Central memory CD8-positive, alpha-beta T cell (primary cell): ENCODE measurements around the gene SMCHD1.

Source experiments
- ATAC-seq: fragments of 150-1000 bp; cut with Tn5 transposase; replicated peaks from 2 replicates; pipeline ENCODE4 v1.10.0; 2022; ENCODE audit warnings: mild to moderate bottlenecking, moderate FRiP score, moderate number of reproducible peaks; ENCODE audit not compliant: poor library complexity, severe bottlenecking; ENCODE audit errors: extremely low read depth
- DNase-seq, 2 donors: peaks; one replicate each; pipeline ENCODE4 v3.0.0; 2021; ENCODE audit warnings: low spot score in 2 of 2
- H3K27ac Mint-ChIP-seq: one replicate; pipeline ENCODE4 v1.8.0; 2022; ENCODE audit warnings: low read depth, mild to moderate bottlenecking, moderate library complexity, mixed read lengths
- H3K27me3 Mint-ChIP-seq: one replicate; pipeline ENCODE4 v1.8.0; 2022; ENCODE audit warnings: mixed read lengths
- H3K36me3 Mint-ChIP-seq: one replicate; pipeline ENCODE4 v1.8.0; 2022; ENCODE audit warnings: mild to moderate bottlenecking, moderate library complexity, mixed read lengths; ENCODE audit not compliant: insufficient read depth
- H3K4me1 Mint-ChIP-seq: one replicate; pipeline ENCODE4 v1.8.0; 2022; ENCODE audit warnings: mixed read lengths
- H3K4me3 Mint-ChIP-seq: one replicate; pipeline ENCODE4 v1.8.0; 2022; ENCODE audit warnings: mild to moderate bottlenecking, moderate library complexity, mixed read lengths
- H3K9me3 Mint-ChIP-seq: one replicate; pipeline ENCODE4 v1.8.0; 2022; ENCODE audit warnings: mixed read lengths

The SMCHD1 gene

GRCh38 chr18:2655178-2655953 is at the start of gene SMCHD1:
SMCHD1 (plus strand) TSS chr18:2655726; CDS start chr18:2656076, 350 bp downstream.
- Mint-ChIP-seq H3K36me3 (peaks cover 30% of the 10 kb centered on the region), H3K27me3 (no peaks in the 10 kb centered on the region), H3K4me1 (peaks cover 33% of the 10 kb centered on the region), H3K9me3 (no peaks in the 10 kb centered on the region), H3K4me3 (peak within 1 kb of the TSS; percentile 95), H3K27ac (peak within 1 kb of the TSS; percentile 96)
- peak; percentile 71 for ATAC-seq
- peak; percentile 78 to 79 for DNase-seq

- H3K27ac Mint-ChIP-seq = peak overlapping the region; percentile 89
- no peaks in the 10 kb centered on the region for H3K27me3 Mint-ChIP-seq
- peak; percentile 70 for ATAC-seq
- peaks cover 2% of the 10 kb centered on the region for H3K36me3 Mint-ChIP-seq
- no peaks in the 10 kb centered on the region for H3K9me3 Mint-ChIP-seq
- DNase-seq = no peak
- H3K4me1 Mint-ChIP-seq = peaks cover 31% of the 10 kb centered on the region
- H3K4me3 Mint-ChIP-seq = peak overlapping the region; percentile 40
Measured at GRCh38 chr18:2606335-2606734, 49.2 kb upstream of the SMCHD1 start.

- H3K4me1 Mint-ChIP-seq = peaks cover 16% of the 10 kb centered on the region
- H3K36me3 Mint-ChIP-seq = no peaks in the 10 kb centered on the region
- ATAC-seq = no peak
- no peaks in the 10 kb centered on the region for H3K9me3 Mint-ChIP-seq
- no peak for DNase-seq
- no peaks in the 10 kb centered on the region for H3K27me3 Mint-ChIP-seq
- no peak overlapping the region for H3K4me3 Mint-ChIP-seq
- H3K27ac Mint-ChIP-seq = no peak overlapping the region
Measured at GRCh38 chr18:2609604-2610003, 45.9 kb upstream of the SMCHD1 start.

GRCh38 chr18:2610549-2610948 is 45.0 kb upstream of the SMCHD1 start:
- Mint-ChIP-seq H3K4me1 (peaks cover 7% of the 10 kb centered on the region), H3K9me3 (peaks cover 5% of the 10 kb centered on the region), H3K27me3 (no peaks in the 10 kb centered on the region), H3K36me3 (peaks cover 2% of the 10 kb centered on the region), H3K27ac (no peak overlapping the region), H3K4me3 (no peak overlapping the region)
- ATAC-seq (no peak), DNase-seq (no peak)

GRCh38 chr18:2612996-2613395 is 42.5 kb upstream of the SMCHD1 start:
- ATAC-seq (no peak), DNase-seq (no peak)
- H3K9me3 Mint-ChIP-seq = peaks cover 5% of the 10 kb centered on the region
- no peak overlapping the region for H3K27ac Mint-ChIP-seq
- H3K4me3 Mint-ChIP-seq = no peak overlapping the region
- H3K36me3 Mint-ChIP-seq = peaks cover 5% of the 10 kb centered on the region
- peaks cover 5% of the 10 kb centered on the region for H3K4me1 Mint-ChIP-seq
- H3K27me3 Mint-ChIP-seq = no peaks in the 10 kb centered on the region

- H3K4me1 Mint-ChIP-seq = peaks cover 5% of the 10 kb centered on the region
- H3K4me3 Mint-ChIP-seq = no peak overlapping the region
- peaks cover 5% of the 10 kb centered on the region for H3K36me3 Mint-ChIP-seq
- no peaks in the 10 kb centered on the region for H3K27me3 Mint-ChIP-seq
- DNase-seq = no peak
- H3K27ac Mint-ChIP-seq = no peak overlapping the region
- peaks cover 5% of the 10 kb centered on the region for H3K9me3 Mint-ChIP-seq
- no peak for ATAC-seq
Measured at GRCh38 chr18:2617401-2617998, 38.0 kb upstream of the SMCHD1 start.

GRCh38 chr18:2618009-2618408 is 37.5 kb upstream of the SMCHD1 start:
- H3K4me3 Mint-ChIP-seq = no peak overlapping the region
- peaks cover 5% of the 10 kb centered on the region for H3K36me3 Mint-ChIP-seq
- no peak for ATAC-seq
- DNase-seq = no peak
- H3K27me3 Mint-ChIP-seq = no peaks in the 10 kb centered on the region
- H3K9me3 Mint-ChIP-seq = peaks cover 5% of the 10 kb centered on the region
- H3K27ac Mint-ChIP-seq = no peak overlapping the region
- H3K4me1 Mint-ChIP-seq = peaks cover 5% of the 10 kb centered on the region

GRCh38 chr18:2625217-2625616 is 30.3 kb upstream of the SMCHD1 start:
- no peaks in the 10 kb centered on the region for H3K27me3 Mint-ChIP-seq
- H3K27ac Mint-ChIP-seq = peak overlapping the region; percentile 57
- H3K4me1 Mint-ChIP-seq = peaks cover 12% of the 10 kb centered on the region
- no peaks in the 10 kb centered on the region for H3K36me3 Mint-ChIP-seq
- ATAC-seq = no peak
- no peak for DNase-seq
- no peaks in the 10 kb centered on the region for H3K9me3 Mint-ChIP-seq
- no peak overlapping the region for H3K4me3 Mint-ChIP-seq

GRCh38 chr18:2627821-2628276 is 27.7 kb upstream of the SMCHD1 start:
- H3K4me3 Mint-ChIP-seq = no peak overlapping the region
- H3K4me1 Mint-ChIP-seq = peaks cover 14% of the 10 kb centered on the region
- no peak overlapping the region for H3K27ac Mint-ChIP-seq
- H3K36me3 Mint-ChIP-seq = no peaks in the 10 kb centered on the region
- H3K9me3 Mint-ChIP-seq = no peaks in the 10 kb centered on the region
- H3K27me3 Mint-ChIP-seq = no peaks in the 10 kb centered on the region
- DNase-seq (no peak), ATAC-seq (no peak)

- H3K27ac Mint-ChIP-seq = no peak overlapping the region
- no peaks in the 10 kb centered on the region for H3K9me3 Mint-ChIP-seq
- H3K4me1 Mint-ChIP-seq = peaks cover 19% of the 10 kb centered on the region
- H3K4me3 Mint-ChIP-seq = no peak overlapping the region
- no peaks in the 10 kb centered on the region for H3K36me3 Mint-ChIP-seq
- H3K27me3 Mint-ChIP-seq = no peaks in the 10 kb centered on the region
- ATAC-seq (no peak), DNase-seq (no peak)
Measured at GRCh38 chr18:2629003-2629402, 26.5 kb upstream of the SMCHD1 start.

- H3K27me3 Mint-ChIP-seq = no peaks in the 10 kb centered on the region
- no peaks in the 10 kb centered on the region for H3K9me3 Mint-ChIP-seq
- H3K4me3 Mint-ChIP-seq = no peak overlapping the region
- no peak for DNase-seq
- ATAC-seq = no peak
- peaks cover 13% of the 10 kb centered on the region for H3K36me3 Mint-ChIP-seq
- H3K27ac Mint-ChIP-seq = peak overlapping the region; percentile 98
- peaks cover 69% of the 10 kb centered on the region for H3K4me1 Mint-ChIP-seq
Measured at GRCh38 chr18:2635586-2635985, 19.9 kb upstream of the SMCHD1 start.

- ATAC-seq = peak; percentile 38
- Mint-ChIP-seq H3K9me3 (no peaks in the 10 kb centered on the region), H3K4me1 (peaks cover 75% of the 10 kb centered on the region), H3K36me3 (peaks cover 13% of the 10 kb centered on the region), H3K27me3 (no peaks in the 10 kb centered on the region), H3K27ac (peak overlapping the region; percentile 98), H3K4me3 (peak overlapping the region; percentile 76)
- no peak for DNase-seq
Measured at GRCh38 chr18:2636126-2636631, 19.3 kb upstream of the SMCHD1 start.

GRCh38 chr18:2641638-2642037 is 13.9 kb upstream of the SMCHD1 start:
- peaks cover 46% of the 10 kb centered on the region for H3K4me1 Mint-ChIP-seq
- peaks cover 8% of the 10 kb centered on the region for H3K36me3 Mint-ChIP-seq
- no peaks in the 10 kb centered on the region for H3K9me3 Mint-ChIP-seq
- ATAC-seq (no peak), DNase-seq (no peak)
- H3K4me3 Mint-ChIP-seq = peak overlapping the region; percentile 73
- peak overlapping the region; percentile 98 for H3K27ac Mint-ChIP-seq
- no peaks in the 10 kb centered on the region for H3K27me3 Mint-ChIP-seq
